NCI-H1694 (cell line): ENCODE results near the gene BDKRB2.

ENCODE experiments used
- DNase-seq: peaks from one replicate; lab custom pipeline; 2025; lab: John Stamatoyannopoulos, UW

BDKRB2 gene

GRCh38 chr14:96252323-96252998 is 47.8 kb downstream of the BDKRB2 start:
- DNase-seq, result peak; percentile 81

GRCh38 chr14:96252999-96253539 is 48.4 kb downstream of the BDKRB2 start:
- DNase-seq, result peak; percentile 97

GRCh38 chr14:96254687-96255086 is 50.0 kb downstream of the BDKRB2 start:
- no peak for DNase-seq

- DNase-seq, result no peak
Measured at GRCh38 chr14:96255501-96256366, 51.1 kb downstream of the BDKRB2 start, which contains the start of gene BDKRB1. Gene BDKRB1, plus strand, starts transcription at chr14:96256210. Its CDS starts 7,473 bp downstream, at chr14:96263683.

GRCh38 chr14:96256407-96256806 is 51.8 kb downstream of the BDKRB2 start:
- DNase-seq, result no peak

GRCh38 chr14:96257056-96257455 is 52.4 kb downstream of the BDKRB2 start:
- DNase-seq, result no peak

- DNase-seq, result no peak
Measured at GRCh38 chr14:96257900-96258299, 53.3 kb downstream of the BDKRB2 start.

- peak; percentile 33 for DNase-seq
Measured at GRCh38 chr14:96260341-96260821, 55.7 kb downstream of the BDKRB2 start.

- peak; percentile 73 for DNase-seq
Measured at GRCh38 chr14:96261053-96261452, 56.4 kb downstream of the BDKRB2 start.

- no peak for DNase-seq
Measured at GRCh38 chr14:96261772-96262655, 57.4 kb downstream of the BDKRB2 start.

GRCh38 chr14:96263347-96264199 is 58.9 kb downstream of the BDKRB2 start:
- peak; percentile 47 for DNase-seq

GRCh38 chr14:96264200-96264553 is 59.5 kb downstream of the BDKRB2 start:
- no peak for DNase-seq

- peak; percentile 17 for DNase-seq
Measured at GRCh38 chr14:96264853-96265252, 60.2 kb downstream of the BDKRB2 start.

- DNase-seq, result no peak
Measured at GRCh38 chr14:96265383-96266095, 60.9 kb downstream of the BDKRB2 start.

- peak; percentile 96 for DNase-seq
Measured at GRCh38 chr14:96267336-96267735, 62.7 kb downstream of the BDKRB2 start.

GRCh38 chr14:96267916-96268315 is 63.3 kb downstream of the BDKRB2 start:
- no peak for DNase-seq

GRCh38 chr14:96268431-96269358 is 64.1 kb downstream of the BDKRB2 start:
- no peak for DNase-seq

- DNase-seq, result no peak
Measured at GRCh38 chr14:96269359-96269710, 64.7 kb downstream of the BDKRB2 start.
